WTC11 (cell line): ENCODE data around the gene CALHM4.

ENCODE experiments used
- ARID4B ChIP-seq: sonication (generic); formaldehyde crosslinking; IDR thresholded peaks from 2 replicates; pipeline ENCODE4 v1.8.0; 2023; ENCODE audit warnings: missing genetic modification reagents, mild to moderate bottlenecking, borderline replicate concordance
- ATF2 ChIP-seq: sonication (generic); formaldehyde crosslinking; IDR thresholded peaks from 2 replicates; pipeline ENCODE4 v1.8.1; 2022; ENCODE audit warnings: low read depth, missing genetic modification reagents, borderline replicate concordance
- ATF3 ChIP-seq: sonication (generic); formaldehyde crosslinking; conservative IDR thresholded peaks from 2 replicates; pipeline ENCODE4 v1.8.1; 2022; ENCODE audit warnings: mild to moderate bottlenecking, missing genetic modification reagents
- CBFB ChIP-seq: sonication (generic); formaldehyde crosslinking; IDR thresholded peaks from 2 replicates; pipeline ENCODE4 v1.8.1; 2022; ENCODE audit warnings: mild to moderate bottlenecking, low read depth, missing genetic modification reagents
- CTCF ChIP-seq: fragments of 200-600 bp; IDR thresholded peaks from 2 replicates; pipeline ENCODE4 v1.8.0; 2022; ENCODE audit warnings: antibody characterized with exemption
- E2F1 ChIP-seq: sonication (generic); formaldehyde crosslinking; IDR thresholded peaks from 2 replicates; pipeline ENCODE4 v1.8.0; 2022; ENCODE audit warnings: mild to moderate bottlenecking, missing genetic modification reagents
- E2F5 ChIP-seq: sonication (generic); formaldehyde crosslinking; IDR thresholded peaks from 2 replicates; pipeline ENCODE4 v1.8.1; 2022; ENCODE audit warnings: mild to moderate bottlenecking, moderate library complexity, missing genetic modification reagents
- ETV6 ChIP-seq: sonication (generic); formaldehyde crosslinking; IDR thresholded peaks from 2 replicates; pipeline ENCODE4 v1.8.1; 2022; ENCODE audit warnings: mild to moderate bottlenecking, missing genetic modification reagents
- MAX ChIP-seq: sonication (generic); formaldehyde crosslinking; IDR thresholded peaks from 2 replicates; pipeline ENCODE4 v1.8.0; 2022; ENCODE audit warnings: mild to moderate bottlenecking, missing genetic modification reagents
- MLX ChIP-seq: sonication (generic); formaldehyde crosslinking; IDR thresholded peaks from 2 replicates; pipeline ENCODE4 v1.8.1; 2023; ENCODE audit warnings: mild to moderate bottlenecking, missing genetic modification reagents, moderate library complexity
- NR1H2 ChIP-seq: sonication (generic); formaldehyde crosslinking; IDR thresholded peaks from 2 replicates; pipeline ENCODE4 v1.9.0; 2021; ENCODE audit warnings: mild to moderate bottlenecking, moderate library complexity, missing genetic modification reagents
- TEAD4 ChIP-seq: sonication (generic); formaldehyde crosslinking; IDR thresholded peaks from 2 replicates; pipeline ENCODE4 v1.8.0; 2022; ENCODE audit warnings: mild to moderate bottlenecking, missing genetic modification reagents
- ZNF532 ChIP-seq: fragments of 250-450 bp; sonication (Bioruptor Pico); IDR thresholded peaks from 2 replicates; pipeline ENCODE4 v1.9.0; 2021; ENCODE audit warnings: mild to moderate bottlenecking, borderline replicate concordance

- TF ChIP-seq CTCF (no peak), E2F5 (CRISPR knock-in tag) (no peak), ATF2 (CRISPR knock-in tag) (no peak), MAX (CRISPR knock-in tag) (no peak), ARID4B (no peak), ETV6 (CRISPR knock-in tag) (no peak), NR1H2 (CRISPR knock-in tag) (no peak), TEAD4 (CRISPR knock-in tag) (no peak), ATF3 (CRISPR knock-in tag) (no peak), ZNF532 (CRISPR knock-in tag) (no peak), MLX (CRISPR knock-in tag) (no peak), CBFB (no peak), E2F1 (CRISPR knock-in tag) (no peak)
Measured at GRCh38 chr6:116553451-116553850, at the start of gene CALHM4.
